ENCODE results near the gene KRTAP3-2. TPM values are rescaled to one million over a fixed set of nuclear protein-coding genes. Genes with fewer than 3 reads are reported as not detected.

Gene KRTAP3-2
- polyA plus RNA-seq, 1 experiment = not detected

DNA sequence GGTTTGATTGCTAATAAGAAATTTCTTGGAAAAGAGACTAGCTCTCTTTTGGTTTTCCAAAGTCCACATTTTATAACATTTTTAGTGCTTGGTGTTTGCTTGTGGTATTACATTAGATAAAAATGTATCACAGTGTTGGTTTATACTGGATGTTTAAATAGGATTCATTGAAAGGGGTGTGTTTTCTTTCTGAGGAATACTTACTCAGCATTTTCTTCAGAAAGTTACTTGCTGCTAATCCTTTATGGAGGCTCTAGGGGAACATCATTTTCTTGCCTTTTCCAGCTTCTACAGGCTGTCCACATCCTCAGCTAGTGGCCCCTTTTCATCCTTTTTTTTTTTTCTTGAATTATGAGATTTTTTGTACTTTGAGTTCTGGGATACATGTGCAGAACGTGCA, 32.1 kb downstream of the KRTAP3-2 start:
- peaks cover 14% of the 10 kb centered on the region for H3K9me3 ChIP-seq (ENCODE audit: control insufficient read depth, insufficient read depth, low read length)
- DNase-seq (ENCODE audit: low read depth, low spot score) = no peak
- CTCF ChIA-PET = no interaction called here
- no peaks in the 10 kb centered on the region for H3K27me3 ChIP-seq (ENCODE audit: control insufficient read depth, insufficient read depth, low read length)
- no peak overlapping the region for H3K4me3 ChIP-seq (ENCODE audit: low read depth, low read length)
- POLR2A ChIA-PET = no interaction called here
- TF ChIP-seq, protein P1, sequence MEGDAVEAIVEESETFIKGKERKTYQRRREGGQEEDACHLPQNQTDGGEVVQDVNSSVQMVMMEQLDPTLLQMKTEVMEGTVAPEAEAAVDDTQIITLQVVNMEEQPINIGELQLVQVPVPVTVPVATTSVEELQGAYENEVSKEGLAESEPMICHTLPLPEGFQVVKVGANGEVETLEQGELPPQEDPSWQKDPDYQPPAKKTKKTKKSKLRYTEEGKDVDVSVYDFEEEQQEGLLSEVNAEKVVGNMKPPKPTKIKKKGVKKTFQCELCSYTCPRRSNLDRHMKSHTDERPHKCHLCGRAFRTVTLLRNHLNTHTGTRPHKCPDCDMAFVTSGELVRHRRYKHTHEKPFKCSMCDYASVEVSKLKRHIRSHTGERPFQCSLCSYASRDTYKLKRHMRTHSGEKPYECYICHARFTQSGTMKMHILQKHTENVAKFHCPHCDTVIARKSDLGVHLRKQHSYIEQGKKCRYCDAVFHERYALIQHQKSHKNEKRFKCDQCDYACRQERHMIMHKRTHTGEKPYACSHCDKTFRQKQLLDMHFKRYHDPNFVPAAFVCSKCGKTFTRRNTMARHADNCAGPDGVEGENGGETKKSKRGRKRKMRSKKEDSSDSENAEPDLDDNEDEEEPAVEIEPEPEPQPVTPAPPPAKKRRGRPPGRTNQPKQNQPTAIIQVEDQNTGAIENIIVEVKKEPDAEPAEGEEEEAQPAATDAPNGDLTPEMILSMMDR (IDR thresholded peaks at IDR 0.05; ENCODE audit: low read depth, low read length) = no peak
- H3K27ac ChIP-seq (ENCODE audit: low read depth, low read length) = no peak overlapping the region

DNA sequence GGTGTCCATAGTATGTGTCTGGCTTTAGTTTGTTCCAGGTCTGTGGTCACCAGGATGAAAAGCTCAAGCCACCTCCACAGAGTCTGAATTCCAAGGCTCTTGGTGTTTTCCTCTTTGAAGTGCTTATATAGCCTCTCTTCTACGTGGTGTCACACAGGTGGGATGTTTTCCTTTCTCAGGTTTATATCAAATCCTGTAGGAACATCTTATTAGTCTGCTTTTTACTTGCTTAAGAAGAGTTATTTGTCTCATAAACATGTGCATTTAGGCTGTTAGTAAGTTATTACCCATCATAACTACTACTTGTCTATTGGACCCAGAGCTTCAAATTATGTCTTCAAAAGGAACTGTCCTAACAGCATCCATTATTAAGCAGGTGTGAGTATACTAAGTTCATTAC, 32.9 kb downstream of the KRTAP3-2 start, which contains the start of gene KRT39:
KRT39 (minus strand) TSS at position 101 of the 400 bp plus-strand sequence; CDS start at position 9, 92 bp downstream.
- H3K4me3 ChIP-seq (ENCODE audit: low read depth, low read length) = no peak within 1 kb of the TSS
- H3K27ac ChIP-seq (ENCODE audit: low read depth, low read length) = peak within 1 kb of the TSS; percentile 11
- TF ChIP-seq, protein P1 (IDR thresholded peaks at IDR 0.05; ENCODE audit: low read depth, low read length) = no peak
- peaks cover 14% of the 10 kb centered on the region for H3K9me3 ChIP-seq (ENCODE audit: control insufficient read depth, insufficient read depth, low read length)
- ChIA-PET POLR2A (no interaction called here), CTCF (no interaction called here)
- no peaks in the 10 kb centered on the region for H3K27me3 ChIP-seq (ENCODE audit: control insufficient read depth, insufficient read depth, low read length)
- no peak for DNase-seq (ENCODE audit: low read depth, low spot score)

DNA sequence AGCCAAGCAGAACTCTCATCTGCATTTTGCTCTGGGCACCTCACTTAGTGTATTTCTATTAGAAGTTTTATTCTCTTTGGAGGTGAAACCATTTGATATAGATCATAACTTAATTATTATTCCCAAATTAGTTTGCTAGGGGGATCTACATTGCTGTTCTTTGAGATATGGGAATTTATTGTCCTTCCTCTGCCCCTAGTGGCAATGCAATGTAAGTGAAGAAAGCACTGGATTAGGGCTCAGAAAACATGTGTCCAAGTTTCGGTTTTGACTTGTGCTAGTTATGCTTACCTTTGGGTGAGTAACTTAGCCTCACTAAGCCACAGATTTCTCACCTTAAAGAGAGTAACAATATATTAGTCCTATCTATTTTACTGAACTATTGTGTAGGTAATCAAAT, 35.9 kb downstream of the KRTAP3-2 start:
- DNase-seq (ENCODE audit: low read depth, low spot score) = no peak
- TF ChIP-seq, protein P1 (IDR thresholded peaks at IDR 0.05; ENCODE audit: low read depth, low read length) = peak; percentile 54
- Histone ChIP-seq H3K4me3 (ENCODE audit: low read depth, low read length) (no peak overlapping the region), H3K27ac (ENCODE audit: low read depth, low read length) (no peak overlapping the region), H3K27me3 (ENCODE audit: control insufficient read depth, insufficient read depth, low read length) (no peaks in the 10 kb centered on the region), H3K9me3 (ENCODE audit: control insufficient read depth, insufficient read depth, low read length) (peaks cover 14% of the 10 kb centered on the region)
- CTCF ChIA-PET = interaction anchor here (0.6 kb wide), 1 partner anchor 794 kb away, joined by 3 read pairs; no protein-coding TSS in a partner anchor
- POLR2A ChIA-PET = no interaction called here

DNA sequence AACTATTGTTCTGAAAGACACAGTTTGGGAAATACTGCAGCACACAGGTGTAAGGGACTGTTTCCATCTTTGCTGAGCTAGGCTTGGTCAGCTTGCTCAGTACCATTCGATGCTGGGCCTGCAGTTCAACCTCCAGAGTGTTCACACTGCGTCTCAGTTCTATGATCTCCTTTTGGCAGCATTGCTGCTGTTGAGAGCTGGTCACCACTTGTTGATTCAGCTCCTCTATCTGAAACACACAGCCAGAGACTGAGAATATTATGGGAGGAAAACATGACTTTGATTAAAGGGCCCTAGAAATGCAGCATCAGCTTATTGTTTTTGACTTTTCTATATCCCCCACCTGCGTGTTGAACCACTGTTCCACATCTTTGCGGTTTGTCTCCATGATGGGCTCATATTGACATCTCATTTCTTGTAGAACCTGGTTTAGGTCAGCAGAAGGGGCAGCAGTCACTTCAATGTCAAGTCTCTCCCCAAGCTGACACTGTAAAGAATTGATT, 37.6 kb downstream of the KRTAP3-2 start:
- no peaks in the 10 kb centered on the region for H3K27me3 ChIP-seq (ENCODE audit: control insufficient read depth, insufficient read depth, low read length)
- no peak for DNase-seq (ENCODE audit: low read depth, low spot score)
- TF ChIP-seq, protein P1 (IDR thresholded peaks at IDR 0.05; ENCODE audit: low read depth, low read length) = no peak
- H3K27ac ChIP-seq (ENCODE audit: low read depth, low read length) = no peak overlapping the region
- H3K4me3 ChIP-seq (ENCODE audit: low read depth, low read length) = no peak overlapping the region
- H3K9me3 ChIP-seq (ENCODE audit: control insufficient read depth, insufficient read depth, low read length) = peaks cover 14% of the 10 kb centered on the region
- POLR2A ChIA-PET = interaction anchor here (0.6 kb wide), 1 partner anchor 1443 kb away, joined by 10 read pairs; no protein-coding TSS in a partner anchor
- CTCF ChIA-PET = interaction anchor here (0.6 to 1.4 kb wide), 3 partner anchors 15 to 701 kb away, joined by 3 to 4 read pairs (median 3); no protein-coding TSS in a partner anchor

DNA sequence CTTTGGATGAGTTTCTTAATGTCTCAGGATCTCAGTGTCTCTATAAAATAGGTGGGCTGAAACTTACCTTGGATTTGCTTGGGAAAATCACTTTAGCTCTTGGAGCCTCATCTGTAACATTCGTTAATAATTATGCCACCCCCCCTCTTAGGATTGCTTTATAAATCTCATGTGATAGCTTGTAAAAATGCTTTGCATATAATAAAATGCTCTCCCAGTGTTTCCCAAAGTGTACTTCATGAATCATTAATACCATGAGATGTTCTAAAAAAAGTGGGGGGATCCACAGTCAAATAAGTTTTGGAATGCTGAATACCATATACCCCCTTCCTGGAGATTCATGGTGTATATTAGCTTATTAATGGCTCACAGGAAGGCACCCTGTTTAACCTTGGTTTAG, 38.1 kb downstream of the KRTAP3-2 start:
- ChIA-PET CTCF (interaction anchor here (0.6 to 1.4 kb wide), 2 partner anchors 15 to 588 kb away, joined by 3 to 4 read pairs; no protein-coding TSS in a partner anchor), POLR2A (no interaction called here)
- Histone ChIP-seq H3K27me3 (ENCODE audit: control insufficient read depth, insufficient read depth, low read length) (no peaks in the 10 kb centered on the region), H3K4me3 (ENCODE audit: low read depth, low read length) (no peak overlapping the region), H3K27ac (ENCODE audit: low read depth, low read length) (no peak overlapping the region), H3K9me3 (ENCODE audit: control insufficient read depth, insufficient read depth, low read length) (peaks cover 14% of the 10 kb centered on the region)
- TF ChIP-seq, protein P1 (IDR thresholded peaks at IDR 0.05; ENCODE audit: low read depth, low read length) = no peak
- no peak for DNase-seq (ENCODE audit: low read depth, low spot score)

All from AG04450 (cell line).